H9 (cell line): ENCODE results near the gene NCAN. TPM values are rescaled to one million over a fixed set of nuclear protein-coding genes. Genes with fewer than 3 reads are reported as not detected.
A peak's percentile ranks its signal among the peaks of the same experiment; 100 is the strongest.

Source experiments
- DNase-seq: peaks from one replicate; pipeline ENCODE4 v3.0.0-alpha.2; 2017
- H2AFZ ChIP-seq: one replicate; pipeline ENCODE4 v1.6.1; 2013; ENCODE audit warnings: mild to moderate bottlenecking, low read length, control low read depth, moderate library complexity
- H2AK5ac ChIP-seq: 2 replicates; pipeline ENCODE4 v1.6.1; 2013; ENCODE audit warnings: low read length, control low read depth, mixed read lengths; ENCODE audit not compliant: insufficient read length
- H2BK120ac ChIP-seq: one replicate; pipeline ENCODE4 v1.6.1; 2013; ENCODE audit warnings: low read depth, mild to moderate bottlenecking, low read length, control low read depth, inconsistent platforms; ENCODE audit not compliant: poor library complexity, severe bottlenecking
- H2BK12ac ChIP-seq: 2 replicates; pipeline ENCODE4 v1.6.1; 2013; ENCODE audit warnings: low read length, control low read depth, mixed read lengths, low read depth; ENCODE audit not compliant: insufficient read length
- H2BK15ac ChIP-seq: 2 replicates; pipeline ENCODE4 v1.6.1; 2013; ENCODE audit warnings: low read depth, low read length, control low read depth
- H2BK20ac ChIP-seq: one replicate; pipeline ENCODE4 v1.6.1; 2013; ENCODE audit warnings: low read depth, mild to moderate bottlenecking, low read length, control low read depth, inconsistent platforms; ENCODE audit not compliant: poor library complexity, severe bottlenecking
- H2BK5ac ChIP-seq: 2 replicates; pipeline ENCODE4 v1.6.1; 2013; ENCODE audit warnings: low read length, control low read depth, mixed read lengths; ENCODE audit not compliant: insufficient read length
- H3K14ac ChIP-seq: 2 replicates; pipeline ENCODE4 v1.6.1; 2013; ENCODE audit warnings: low read length, control low read depth; ENCODE audit not compliant: insufficient read depth
- H3K18ac ChIP-seq: 2 replicates; pipeline ENCODE4 v1.6.1; 2013; ENCODE audit warnings: low read depth, mild to moderate bottlenecking, mixed read lengths, low read length, control low read depth; ENCODE audit not compliant: insufficient read length
- H3K23ac ChIP-seq: 2 replicates; pipeline ENCODE4 v1.6.1; 2013; ENCODE audit warnings: low read length, control low read depth, mixed read lengths, low read depth; ENCODE audit not compliant: insufficient read length
- H3K23me2 ChIP-seq: 2 replicates; pipeline ENCODE4 v1.6.1; 2013; ENCODE audit warnings: low read depth, mild to moderate bottlenecking, mixed read lengths, low read length, control low read depth; ENCODE audit not compliant: insufficient read length, poor library complexity, severe bottlenecking
- H3K27ac ChIP-seq: 2 replicates; pipeline ENCODE4 v1.5.1; 2013; ENCODE audit warnings: low read length, control low read depth, mixed read lengths, low read depth; ENCODE audit not compliant: insufficient read length
- H3K27me3 ChIP-seq: 2 replicates; pipeline ENCODE4 v1.6.1; 2013; ENCODE audit warnings: low read length, control low read depth, inconsistent platforms; ENCODE audit not compliant: insufficient read depth
- H3K4ac ChIP-seq: 2 replicates; pipeline ENCODE4 v1.6.1; 2013; ENCODE audit warnings: low read depth, mild to moderate bottlenecking, control low read depth, inconsistent platforms, low read length, moderate library complexity
- H3K4me1 ChIP-seq: 2 replicates; pipeline ENCODE4 v1.6.1; 2013; ENCODE audit warnings: low read length, control low read depth, inconsistent platforms; ENCODE audit not compliant: insufficient read depth
- H3K4me2 ChIP-seq: 2 replicates; pipeline ENCODE4 v1.6.1; 2013; ENCODE audit warnings: low read length, control low read depth, mixed read lengths; ENCODE audit not compliant: insufficient read length, insufficient read depth
- H3K56ac ChIP-seq: 2 replicates; pipeline ENCODE4 v1.6.1; 2013; ENCODE audit warnings: low read depth, mild to moderate bottlenecking, mixed read lengths, low read length, control low read depth; ENCODE audit not compliant: insufficient read length
- H3K79me1 ChIP-seq: 2 replicates; pipeline ENCODE4 v1.6.1; 2013; ENCODE audit warnings: low read depth, mild to moderate bottlenecking, moderate library complexity, low read length, control low read depth, inconsistent platforms; ENCODE audit not compliant: insufficient read depth, poor library complexity, severe bottlenecking
- H3K79me2 ChIP-seq: 2 replicates; pipeline ENCODE4 v1.6.1; 2013; ENCODE audit warnings: low read length, control low read depth, inconsistent platforms; ENCODE audit not compliant: insufficient read depth
- H3K9ac ChIP-seq: 2 replicates; pipeline ENCODE4 v1.6.1; 2013; ENCODE audit warnings: low read length, control low read depth, mixed read lengths; ENCODE audit not compliant: insufficient read length; ENCODE audit errors: extremely low read depth
- H3K9me3 ChIP-seq: one replicate; pipeline ENCODE4 v1.6.1; 2013; ENCODE audit warnings: low read depth, low read length, inconsistent platforms; ENCODE audit not compliant: control insufficient read depth
- H3T11ph ChIP-seq: one replicate; pipeline ENCODE4 v1.6.1; 2013; ENCODE audit warnings: mild to moderate bottlenecking, low read length, control low read depth, inconsistent platforms
- H4K20me1 ChIP-seq: one replicate; pipeline ENCODE4 v1.6.1; 2013; ENCODE audit not compliant: control insufficient read depth, insufficient read length, insufficient read depth
- H4K5ac ChIP-seq: 2 replicates; pipeline ENCODE4 v1.6.1; 2013; ENCODE audit warnings: low read depth, mild to moderate bottlenecking, mixed read lengths, low read length, control low read depth; ENCODE audit not compliant: insufficient read length
- H4K8ac ChIP-seq: replicated peaks from 2 replicates; pipeline ENCODE4 v1.6.1; 2013; ENCODE audit warnings: low read length, control low read depth, mixed read lengths, low read depth; ENCODE audit not compliant: insufficient read length
- H4K91ac ChIP-seq: 2 replicates; pipeline ENCODE4 v1.6.1; 2013; ENCODE audit warnings: low read depth, mild to moderate bottlenecking, moderate library complexity, mixed read lengths, low read length, control low read depth; ENCODE audit not compliant: insufficient read length
- H3K27ac Mint-ChIP-seq, 3 experiments: 2 replicates in 2 of 3; 3 replicates in 1 of 3; pipeline ENCODE4 v1.8.0; 2020 to 2021; ENCODE audit warnings: mixed read lengths in 3 of 3, mild to moderate bottlenecking in 1 of 3, moderate library complexity in 1 of 3
- H3K27me3 Mint-ChIP-seq: 2 replicates; pipeline ENCODE4 v1.8.0; 2021; ENCODE audit warnings: low read depth, mild to moderate bottlenecking, moderate library complexity, mixed read lengths
- H3K36me3 Mint-ChIP-seq, 3 experiments: 2 replicates in 2 of 3; 3 replicates in 1 of 3; pipeline ENCODE4 v1.8.0; 2020 to 2021; ENCODE audit warnings: low read depth in 3 of 3, mixed read lengths in 3 of 3; ENCODE audit not compliant: insufficient read depth in 1 of 3
- H3K4me1 Mint-ChIP-seq, 2 experiments: 2 replicates each; pipeline ENCODE4 v1.8.0; 2020; ENCODE audit warnings: mixed read lengths in 2 of 2
- H3K4me3 Mint-ChIP-seq, 2 experiments: 2 replicates in 1 of 2; 3 replicates in 1 of 2; pipeline ENCODE4 v1.8.0; 2020 to 2021; ENCODE audit warnings: mild to moderate bottlenecking in 2 of 2, mixed read lengths in 2 of 2, moderate library complexity in 1 of 2
- H3K9me3 Mint-ChIP-seq, 2 experiments: 2 replicates in 1 of 2; 3 replicates in 1 of 2; pipeline ENCODE4 v1.8.0; 2020; ENCODE audit warnings: mild to moderate bottlenecking in 2 of 2, mixed read lengths in 2 of 2, moderate library complexity in 1 of 2
- WGBS: extraction: QIAGEN DNeasy Blood & Tissue Kit; methylation state at CpG from one replicate; pipeline ENCODE4 v1.1.7; 2013; ENCODE audit warnings: missing lambda C conversion rate, low lambda C conversion rate, mixed read lengths; ENCODE audit not compliant: insufficient read length; ENCODE audit errors: extremely low coverage; 5-methylcytosine and 5-hydroxymethylcytosine counted together
- total RNA-seq: library from RNA; stranded (reverse); gene quantifications from 2 replicates; pipeline ENCODE4 v1.2.1, GENCODE V29; 2021
- TF ChIP-seq, protein P1 (sequence below): fragments of 200-600 bp; sonication (generic); conservative IDR thresholded peaks from 3 replicates; pipeline ENCODE4 v1.8.0; 2021; ENCODE audit warnings: antibody characterized with exemption, mild to moderate bottlenecking

Gene NCAN
- total RNA-seq, 1 experiment from 2014 or later: 1.6 TPM

DNA sequence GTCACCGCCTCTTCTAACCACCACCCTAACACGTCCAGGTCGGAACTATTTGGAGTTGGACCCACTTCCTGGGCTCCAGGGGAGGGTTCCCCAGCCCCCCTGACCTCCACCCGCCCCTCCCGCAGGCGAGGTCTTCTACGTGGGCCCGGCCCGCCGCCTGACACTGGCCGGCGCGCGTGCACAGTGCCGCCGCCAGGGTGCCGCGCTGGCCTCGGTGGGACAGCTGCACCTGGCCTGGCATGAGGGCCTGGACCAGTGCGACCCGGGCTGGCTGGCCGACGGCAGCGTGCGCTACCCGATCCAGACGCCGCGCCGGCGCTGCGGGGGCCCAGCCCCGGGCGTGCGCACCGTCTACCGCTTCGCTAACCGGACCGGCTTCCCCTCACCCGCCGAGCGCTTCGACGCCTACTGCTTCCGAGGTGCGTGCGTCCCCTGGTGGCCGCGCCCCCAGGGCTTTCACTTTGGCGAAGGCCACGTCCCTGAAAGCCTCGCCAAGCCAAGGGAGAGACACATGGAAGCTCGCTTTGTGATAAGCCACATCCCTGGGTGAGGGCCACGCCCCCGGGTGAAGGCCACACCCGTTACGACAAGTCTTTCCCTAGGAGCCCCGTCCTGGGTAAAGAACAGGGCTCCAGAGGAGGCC, 13.2 kb downstream of the NCAN start:
- peaks cover 0 to 3% of the 10 kb centered on the region in 2 experiments; a peak in 1 of 4 replicates for H3K4me1 Mint-ChIP-seq
- H3K4ac ChIP-seq: no peak overlapping the region

More for the DNA sequence above, 13.2 kb downstream of the NCAN start:
- no peaks in the 10 kb centered on the region for H3K23me2 ChIP-seq
- H3K9ac ChIP-seq: no peak overlapping the region
- no peak overlapping the region for H2BK20ac ChIP-seq
- H3K79me1 ChIP-seq: no peaks in the 10 kb centered on the region
- no peaks in the 10 kb centered on the region for H3K9me3 ChIP-seq
- H3K27ac Mint-ChIP-seq: no peak overlapping the region
- H2AFZ ChIP-seq: no peak overlapping the region
- H3K56ac ChIP-seq: no peak overlapping the region
- no peak overlapping the region for H4K91ac ChIP-seq
- H3K23ac ChIP-seq: no peak overlapping the region
- no peaks in the 10 kb centered on the region for H3K79me2 ChIP-seq
- peaks cover 0 to 9% of the 10 kb centered on the region in 2 experiments; a peak in 3 of 5 replicates for H3K9me3 Mint-ChIP-seq
- no peaks in the 10 kb centered on the region for H4K20me1 ChIP-seq
- no peak overlapping the region for H2AK5ac ChIP-seq
- peak; percentile 94 for DNase-seq
- no peak overlapping the region for H4K8ac ChIP-seq
- no peak overlapping the region for H4K5ac ChIP-seq
- peaks cover 4% of the 10 kb centered on the region; the same call in 1 of the 2 replicates for H3K27me3 ChIP-seq
- H3T11ph ChIP-seq: no peak overlapping the region
- H2BK5ac ChIP-seq: no peak overlapping the region
- H3K4me2 ChIP-seq: peak overlapping the region; percentile 44
- H2BK15ac ChIP-seq: no peak overlapping the region
- H3K4me3 Mint-ChIP-seq: peak overlapping the region; percentile 58 to 78
- H3K27ac ChIP-seq: no peak overlapping the region
- TF ChIP-seq, protein P1, sequence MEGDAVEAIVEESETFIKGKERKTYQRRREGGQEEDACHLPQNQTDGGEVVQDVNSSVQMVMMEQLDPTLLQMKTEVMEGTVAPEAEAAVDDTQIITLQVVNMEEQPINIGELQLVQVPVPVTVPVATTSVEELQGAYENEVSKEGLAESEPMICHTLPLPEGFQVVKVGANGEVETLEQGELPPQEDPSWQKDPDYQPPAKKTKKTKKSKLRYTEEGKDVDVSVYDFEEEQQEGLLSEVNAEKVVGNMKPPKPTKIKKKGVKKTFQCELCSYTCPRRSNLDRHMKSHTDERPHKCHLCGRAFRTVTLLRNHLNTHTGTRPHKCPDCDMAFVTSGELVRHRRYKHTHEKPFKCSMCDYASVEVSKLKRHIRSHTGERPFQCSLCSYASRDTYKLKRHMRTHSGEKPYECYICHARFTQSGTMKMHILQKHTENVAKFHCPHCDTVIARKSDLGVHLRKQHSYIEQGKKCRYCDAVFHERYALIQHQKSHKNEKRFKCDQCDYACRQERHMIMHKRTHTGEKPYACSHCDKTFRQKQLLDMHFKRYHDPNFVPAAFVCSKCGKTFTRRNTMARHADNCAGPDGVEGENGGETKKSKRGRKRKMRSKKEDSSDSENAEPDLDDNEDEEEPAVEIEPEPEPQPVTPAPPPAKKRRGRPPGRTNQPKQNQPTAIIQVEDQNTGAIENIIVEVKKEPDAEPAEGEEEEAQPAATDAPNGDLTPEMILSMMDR: peak; percentile 91
- no peak overlapping the region for H2BK120ac ChIP-seq
- peak overlapping the region; percentile 21; the same call in 1 of the 2 replicates for H3K14ac ChIP-seq
- WGBS: no CpG with 5 or more reads among the region's 59 CpGs
- H3K4me1 ChIP-seq: no peaks in the 10 kb centered on the region
- no peak overlapping the region for H3K18ac ChIP-seq
- H3K36me3 Mint-ChIP-seq: no peaks in the 10 kb centered on the region
- peaks cover 87% of the 10 kb centered on the region for H3K27me3 Mint-ChIP-seq
- H2BK12ac ChIP-seq: no peak overlapping the region
